Stimulated activated naive CD8-positive, alpha-beta T cell treated with anti-CD3 and anti-CD28 coated beads, Interleukin-15, amount 100 ng/mL, for 72 hours (primary cell): ENCODE results near the gene AP4E1.
"Not testable (repeated sequence)": the region's sequence is repeated elsewhere in the genome, so short reads cannot be mapped to it uniquely, and the experiment has no call there.

Source experiments
- ATAC-seq: fragments of 150-1000 bp; cut with Tn5 transposase; 2 replicates; pipeline ENCODE4 v1.10.0; 2021; ENCODE audit warnings: mild to moderate bottlenecking, moderate library complexity
- DNase-seq, 2 donors: peaks; one replicate each; pipeline ENCODE4 v3.0.0; 2021 to 2022
- H3K27ac Mint-ChIP-seq, 2 donors: one replicate each; pipeline ENCODE4 v1.8.0; 2022; ENCODE audit warnings: mild to moderate bottlenecking in 2 of 2, mixed read lengths in 2 of 2, moderate library complexity in 2 of 2
- H3K27me3 Mint-ChIP-seq: one replicate; pipeline ENCODE4 v1.8.0; 2022; ENCODE audit warnings: mixed read lengths
- H3K4me1 Mint-ChIP-seq: one replicate; pipeline ENCODE4 v1.8.0; 2022; ENCODE audit warnings: mild to moderate bottlenecking, mixed read lengths
- H3K4me3 Mint-ChIP-seq, 2 donors: one replicate each; pipeline ENCODE4 v1.8.0; 2022; ENCODE audit warnings: mild to moderate bottlenecking in 2 of 2, mixed read lengths in 2 of 2, moderate library complexity in 1 of 2
- H3K9me3 Mint-ChIP-seq, 2 donors: one replicate each; pipeline ENCODE4 v1.8.0; 2022; ENCODE audit warnings: mixed read lengths in 2 of 2

Gene AP4E1

GRCh38 chr15:50908209-50909009 is at the start of gene AP4E1:
Gene AP4E1, plus strand, starts transcription at chr15:50908683. Its CDS starts 96 bp downstream, at chr15:50908779.
- ATAC-seq (peak; percentile 84), DNase-seq (peak; percentile 96 to 97)
- Mint-ChIP-seq H3K27ac (peak within 1 kb of the TSS; percentile 100), H3K4me3 (peak within 1 kb of the TSS; percentile 90 to 95), H3K27me3 (no peaks in the 10 kb centered on the region), H3K4me1 (peaks cover 21% of the 10 kb centered on the region), H3K9me3 (no peaks in the 10 kb centered on the region)

- Mint-ChIP-seq H3K9me3 (no peaks in the 10 kb centered on the region), H3K4me3 (no peak overlapping the region), H3K27ac (no peak overlapping the region), H3K4me1 (no peaks in the 10 kb centered on the region), H3K27me3 (no peaks in the 10 kb centered on the region)
- no peak for ATAC-seq
- no peak for DNase-seq
Observed at GRCh38 chr15:50860824-50861223, 47.7 kb upstream of the AP4E1 start.

GRCh38 chr15:50862553-50862952 is 45.9 kb upstream of the AP4E1 start:
- H3K9me3 Mint-ChIP-seq: no peaks in the 10 kb centered on the region
- H3K4me3 Mint-ChIP-seq: no peak overlapping the region
- DNase-seq: no peak
- no peaks in the 10 kb centered on the region for H3K4me1 Mint-ChIP-seq
- no peak for ATAC-seq
- peaks cover 11% of the 10 kb centered on the region for H3K27me3 Mint-ChIP-seq
- H3K27ac Mint-ChIP-seq: no peak overlapping the region

GRCh38 chr15:50864873-50865272 is 43.6 kb upstream of the AP4E1 start:
- H3K9me3 Mint-ChIP-seq: no peaks in the 10 kb centered on the region
- H3K27me3 Mint-ChIP-seq: peaks cover 12% of the 10 kb centered on the region
- ATAC-seq (no peak), DNase-seq (no peak)
- no peaks in the 10 kb centered on the region for H3K4me1 Mint-ChIP-seq
- no peak overlapping the region for H3K27ac Mint-ChIP-seq
- no peak overlapping the region for H3K4me3 Mint-ChIP-seq

- DNase-seq: no peak
- H3K9me3 Mint-ChIP-seq: no peaks in the 10 kb centered on the region
- H3K27me3 Mint-ChIP-seq: peaks cover 12% of the 10 kb centered on the region
- no peak for ATAC-seq
- no peak overlapping the region for H3K27ac Mint-ChIP-seq
- no peaks in the 10 kb centered on the region for H3K4me1 Mint-ChIP-seq
- H3K4me3 Mint-ChIP-seq: no peak overlapping the region
Observed at GRCh38 chr15:50865515-50866353, 42.7 kb upstream of the AP4E1 start.

- H3K27ac Mint-ChIP-seq: no peak overlapping the region
- no peak overlapping the region for H3K4me3 Mint-ChIP-seq
- H3K27me3 Mint-ChIP-seq: peaks cover 20% of the 10 kb centered on the region
- ATAC-seq: no peak
- peaks cover 35% of the 10 kb centered on the region for H3K4me1 Mint-ChIP-seq
- H3K9me3 Mint-ChIP-seq: no peaks in the 10 kb centered on the region
- no peak for DNase-seq
Observed at GRCh38 chr15:50871832-50872231, 36.7 kb upstream of the AP4E1 start.

GRCh38 chr15:50872832-50873426 is 35.6 kb upstream of the AP4E1 start:
- H3K4me3 Mint-ChIP-seq: no peak overlapping the region
- no peak overlapping the region for H3K27ac Mint-ChIP-seq
- DNase-seq (no peak), ATAC-seq (no peak)
- H3K27me3 Mint-ChIP-seq: peaks cover 13% of the 10 kb centered on the region
- no peaks in the 10 kb centered on the region for H3K9me3 Mint-ChIP-seq
- peaks cover 46% of the 10 kb centered on the region for H3K4me1 Mint-ChIP-seq

GRCh38 chr15:50873935-50874361 is 34.5 kb upstream of the AP4E1 start:
- Mint-ChIP-seq H3K27ac (peak overlapping the region; percentile 86 to 90), H3K27me3 (peaks cover 13% of the 10 kb centered on the region), H3K4me3 (peak overlapping the region; percentile 66 to 70), H3K9me3 (no peaks in the 10 kb centered on the region), H3K4me1 (peaks cover 56% of the 10 kb centered on the region)
- ATAC-seq (peak; percentile 81), DNase-seq (no peak)

- H3K4me3 Mint-ChIP-seq, H3K27ac Mint-ChIP-seq, ATAC-seq, H3K9me3 Mint-ChIP-seq, DNase-seq: not testable (repeated sequence)
- peaks cover 13% of the 10 kb centered on the region for H3K27me3 Mint-ChIP-seq
- H3K4me1 Mint-ChIP-seq: peaks cover 69% of the 10 kb centered on the region
Observed at GRCh38 chr15:50875238-50875637, 33.2 kb upstream of the AP4E1 start.

- peaks cover 81% of the 10 kb centered on the region for H3K4me1 Mint-ChIP-seq
- H3K4me3 Mint-ChIP-seq: peak overlapping the region; percentile 82 to 86
- peak overlapping the region; percentile 94 to 96 for H3K27ac Mint-ChIP-seq
- peaks cover 13% of the 10 kb centered on the region for H3K27me3 Mint-ChIP-seq
- DNase-seq: no peak
- no peak for ATAC-seq
- no peaks in the 10 kb centered on the region for H3K9me3 Mint-ChIP-seq
Observed at GRCh38 chr15:50876260-50876988, 32.1 kb upstream of the AP4E1 start.

- peak overlapping the region; percentile 94 to 96 for H3K27ac Mint-ChIP-seq
- H3K9me3 Mint-ChIP-seq: no peaks in the 10 kb centered on the region
- H3K4me1 Mint-ChIP-seq: peaks cover 87% of the 10 kb centered on the region
- ATAC-seq: no peak
- H3K27me3 Mint-ChIP-seq: peaks cover 13% of the 10 kb centered on the region
- H3K4me3 Mint-ChIP-seq: peak overlapping the region; percentile 82 to 86
- DNase-seq: peak; percentile 68 to 72
Observed at GRCh38 chr15:50876989-50877360, 31.5 kb upstream of the AP4E1 start.

- ATAC-seq (peak; percentile 88), DNase-seq (peak; percentile 44 to 65)
- H3K9me3 Mint-ChIP-seq: no peaks in the 10 kb centered on the region
- peak overlapping the region; percentile 67 to 81 for H3K4me3 Mint-ChIP-seq
- peak overlapping the region; percentile 100 for H3K27ac Mint-ChIP-seq
- H3K4me1 Mint-ChIP-seq: peaks cover 89% of the 10 kb centered on the region
- no peaks in the 10 kb centered on the region for H3K27me3 Mint-ChIP-seq
Observed at GRCh38 chr15:50879016-50879617, 29.4 kb upstream of the AP4E1 start.

GRCh38 chr15:50880206-50880605 is 28.3 kb upstream of the AP4E1 start:
- no peaks in the 10 kb centered on the region for H3K27me3 Mint-ChIP-seq
- peak overlapping the region; percentile 66 to 77 for H3K4me3 Mint-ChIP-seq
- H3K27ac Mint-ChIP-seq: peak overlapping the region; percentile 100
- peak in 1 of 2 donors; percentile 39 for DNase-seq
- peaks cover 89% of the 10 kb centered on the region for H3K4me1 Mint-ChIP-seq
- no peaks in the 10 kb centered on the region for H3K9me3 Mint-ChIP-seq
- no peak for ATAC-seq

- Mint-ChIP-seq H3K27ac (peak overlapping the region; percentile 100), H3K4me3 (peak overlapping the region; percentile 66 to 77), H3K27me3 (no peaks in the 10 kb centered on the region), H3K4me1 (peaks cover 91% of the 10 kb centered on the region), H3K9me3 (no peaks in the 10 kb centered on the region)
- DNase-seq: peak; percentile 48 to 51
- peak; percentile 58 for ATAC-seq
Observed at GRCh38 chr15:50880651-50881114, 27.8 kb upstream of the AP4E1 start.
